Cardiac muscle cell (in vitro differentiated cells and primary cell): Measurements from ENCODE around the gene KCNN3. TPM values are rescaled to one million over a fixed set of nuclear protein-coding genes. Genes with fewer than 3 reads are reported as not detected.
A peak's percentile ranks its signal among the peaks of the same experiment; 100 is the strongest.

Source experiments
- DNase-seq, 2 donors: peaks; one replicate each; pipeline versions ENCODE4 v3.0.0 to v3.0.0-alpha.2; 2010 to 2017; ENCODE audit warnings: low read depth in 1 of 2, low spot score in 1 of 2
- H3K27ac ChIP-seq: fragments of 200-600 bp; sonication (generic); 2 replicates; pipeline ENCODE4 v1.5.1; 2016
- H3K27me3 ChIP-seq: fragments of 200-600 bp; sonication (generic); 2 replicates; pipeline ENCODE4 v1.6.0; 2016; ENCODE audit warnings: control low read depth
- H3K36me3 ChIP-seq: fragments of 200-600 bp; sonication (generic); 2 replicates; pipeline ENCODE4 v1.5.1; 2016; ENCODE audit warnings: control low read depth
- H3K4me1 ChIP-seq: fragments of 200-600 bp; sonication (generic); 2 replicates; pipeline ENCODE4 v1.8.1; 2017; ENCODE audit warnings: low read depth, mild to moderate bottlenecking, mixed run types
- H3K4me3 ChIP-seq: fragments of 200-600 bp; sonication (generic); 2 replicates; pipeline ENCODE4 v1.5.1; 2016; ENCODE audit warnings: mild to moderate bottlenecking
- H3K9me3 ChIP-seq: fragments of 200-600 bp; sonication (generic); 2 replicates; pipeline ENCODE4 v1.5.1; 2017; ENCODE audit warnings: low read depth, mild to moderate bottlenecking, control low read depth
- polyA plus RNA-seq: library from polyadenylated mRNA; unstranded; fragments of >200 nt; fragmentation: Nextera tagmentation; extraction: Ambion mirVana; gene quantifications from 2 replicates; pipeline ENCODE4 v1.2.1, GENCODE V29; 2016
- total RNA-seq: library from RNA; depleted of rRNA; stranded (reverse); fragments of >200 nt; gene quantifications from 2 replicates; pipeline ENCODE4 v1.2.3, GENCODE V29; 2016
- TF ChIP-seq, protein P1 (sequence below): IDR thresholded peaks from 2 replicates; pipeline ENCODE4 v1.5.1; 2012; ENCODE audit warnings: low read depth, mild to moderate bottlenecking, low read length

KCNN3 gene
- total and polyA plus RNA-seq, 2 experiments from 2014 or later, result 1.5 to 2.9 TPM

DNA sequence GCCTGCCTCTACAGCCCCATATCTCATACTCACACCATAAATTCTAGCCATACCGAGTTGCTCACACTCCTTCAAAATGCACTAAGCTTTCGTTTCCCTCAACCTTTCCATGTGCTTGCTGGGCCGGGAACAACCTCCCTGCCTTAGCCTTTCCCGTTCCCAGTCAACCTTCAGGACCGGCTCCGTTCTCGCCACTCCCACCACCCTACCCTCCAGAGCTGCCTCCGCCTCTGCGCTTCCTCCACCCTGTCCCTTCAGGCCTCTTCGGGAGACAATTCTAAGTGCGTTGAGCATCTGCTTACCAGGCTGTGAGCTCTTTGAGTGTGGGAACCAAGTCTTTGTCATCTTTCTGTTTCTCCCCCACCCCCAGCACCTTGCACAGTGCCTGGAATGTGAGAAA is 31.6 kb downstream of the KCNN3 start:
- Histone ChIP-seq H3K4me1 (peaks cover 14% of the 10 kb centered on the region), H3K27ac (no peak overlapping the region), H3K9me3 (no peaks in the 10 kb centered on the region), H3K4me3 (no peak overlapping the region), H3K36me3 (no peaks in the 10 kb centered on the region), H3K27me3 (no peaks in the 10 kb centered on the region)
- TF ChIP-seq, protein P1, sequence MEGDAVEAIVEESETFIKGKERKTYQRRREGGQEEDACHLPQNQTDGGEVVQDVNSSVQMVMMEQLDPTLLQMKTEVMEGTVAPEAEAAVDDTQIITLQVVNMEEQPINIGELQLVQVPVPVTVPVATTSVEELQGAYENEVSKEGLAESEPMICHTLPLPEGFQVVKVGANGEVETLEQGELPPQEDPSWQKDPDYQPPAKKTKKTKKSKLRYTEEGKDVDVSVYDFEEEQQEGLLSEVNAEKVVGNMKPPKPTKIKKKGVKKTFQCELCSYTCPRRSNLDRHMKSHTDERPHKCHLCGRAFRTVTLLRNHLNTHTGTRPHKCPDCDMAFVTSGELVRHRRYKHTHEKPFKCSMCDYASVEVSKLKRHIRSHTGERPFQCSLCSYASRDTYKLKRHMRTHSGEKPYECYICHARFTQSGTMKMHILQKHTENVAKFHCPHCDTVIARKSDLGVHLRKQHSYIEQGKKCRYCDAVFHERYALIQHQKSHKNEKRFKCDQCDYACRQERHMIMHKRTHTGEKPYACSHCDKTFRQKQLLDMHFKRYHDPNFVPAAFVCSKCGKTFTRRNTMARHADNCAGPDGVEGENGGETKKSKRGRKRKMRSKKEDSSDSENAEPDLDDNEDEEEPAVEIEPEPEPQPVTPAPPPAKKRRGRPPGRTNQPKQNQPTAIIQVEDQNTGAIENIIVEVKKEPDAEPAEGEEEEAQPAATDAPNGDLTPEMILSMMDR, result no peak
- DNase-seq, result no peak

DNA sequence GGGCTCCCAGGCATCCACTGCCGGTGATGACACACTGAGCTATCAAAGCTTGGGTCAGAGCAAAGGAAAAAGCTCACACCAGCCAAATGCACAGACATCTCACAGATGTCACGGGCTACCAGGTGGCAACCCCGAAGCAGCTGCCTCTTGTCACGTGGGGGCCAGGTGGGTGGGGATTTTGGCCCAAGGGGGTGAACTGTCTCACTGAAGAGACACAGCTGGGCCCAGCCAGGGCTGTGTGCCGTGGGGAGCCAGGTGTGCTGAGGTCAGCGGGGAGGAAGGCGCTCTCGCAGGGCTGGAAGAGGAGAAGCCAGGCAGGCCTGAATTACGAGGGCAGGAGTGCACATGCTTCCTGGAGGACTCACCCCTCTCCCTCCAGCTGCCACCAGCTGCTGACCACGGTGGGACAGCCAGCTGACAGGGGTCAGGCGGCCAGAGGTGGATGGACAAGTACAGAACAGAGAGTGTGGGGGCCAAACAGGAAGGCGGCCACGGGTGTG is 32.4 kb downstream of the KCNN3 start:
- Histone ChIP-seq H3K36me3 (no peaks in the 10 kb centered on the region), H3K4me1 (peaks cover 20% of the 10 kb centered on the region), H3K9me3 (no peaks in the 10 kb centered on the region), H3K27ac (no peak overlapping the region), H3K27me3 (no peaks in the 10 kb centered on the region), H3K4me3 (no peak overlapping the region)
- TF ChIP-seq, protein P1, result no peak
- peak in 1 of 2 donors; percentile 25 for DNase-seq

DNA sequence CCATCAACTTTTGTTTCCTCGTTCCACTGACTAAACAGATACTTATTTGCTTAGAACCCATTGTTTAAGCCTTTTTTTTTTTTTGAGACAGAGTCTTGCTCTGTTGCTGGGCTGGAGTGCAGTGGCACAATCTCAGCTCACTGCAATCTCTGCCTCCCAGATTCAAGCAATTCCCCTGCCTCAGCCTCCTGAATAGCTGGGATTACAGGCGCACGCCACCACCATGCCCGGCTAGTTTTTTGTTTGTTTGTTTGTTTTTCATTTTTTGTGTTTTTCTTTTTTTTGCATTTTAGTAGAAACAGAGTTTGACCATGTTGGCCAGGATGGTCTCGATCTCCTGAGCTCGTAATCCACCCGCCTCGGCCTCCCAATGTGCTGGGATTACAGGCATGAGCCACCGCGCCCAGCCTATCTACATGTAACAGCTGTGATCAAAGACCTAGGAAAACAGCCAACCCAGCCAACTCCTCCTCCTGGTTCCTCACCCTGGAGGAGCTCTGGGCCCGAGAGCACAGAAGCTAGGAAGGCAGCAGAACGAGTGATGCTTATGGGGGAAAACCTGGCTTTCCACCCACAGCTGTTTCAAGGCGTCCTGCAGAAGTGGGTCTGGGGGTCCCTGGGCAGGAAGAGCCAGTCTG is 32.9 kb downstream of the KCNN3 start:
- DNase-seq, result peak in 1 of 2 donors; percentile 43
- TF ChIP-seq, protein P1, result no peak
- Histone ChIP-seq H3K4me3 (no peak overlapping the region), H3K27me3 (no peaks in the 10 kb centered on the region), H3K27ac (no peak overlapping the region), H3K9me3 (no peaks in the 10 kb centered on the region), H3K4me1 (peaks cover 25% of the 10 kb centered on the region), H3K36me3 (no peaks in the 10 kb centered on the region)

DNA sequence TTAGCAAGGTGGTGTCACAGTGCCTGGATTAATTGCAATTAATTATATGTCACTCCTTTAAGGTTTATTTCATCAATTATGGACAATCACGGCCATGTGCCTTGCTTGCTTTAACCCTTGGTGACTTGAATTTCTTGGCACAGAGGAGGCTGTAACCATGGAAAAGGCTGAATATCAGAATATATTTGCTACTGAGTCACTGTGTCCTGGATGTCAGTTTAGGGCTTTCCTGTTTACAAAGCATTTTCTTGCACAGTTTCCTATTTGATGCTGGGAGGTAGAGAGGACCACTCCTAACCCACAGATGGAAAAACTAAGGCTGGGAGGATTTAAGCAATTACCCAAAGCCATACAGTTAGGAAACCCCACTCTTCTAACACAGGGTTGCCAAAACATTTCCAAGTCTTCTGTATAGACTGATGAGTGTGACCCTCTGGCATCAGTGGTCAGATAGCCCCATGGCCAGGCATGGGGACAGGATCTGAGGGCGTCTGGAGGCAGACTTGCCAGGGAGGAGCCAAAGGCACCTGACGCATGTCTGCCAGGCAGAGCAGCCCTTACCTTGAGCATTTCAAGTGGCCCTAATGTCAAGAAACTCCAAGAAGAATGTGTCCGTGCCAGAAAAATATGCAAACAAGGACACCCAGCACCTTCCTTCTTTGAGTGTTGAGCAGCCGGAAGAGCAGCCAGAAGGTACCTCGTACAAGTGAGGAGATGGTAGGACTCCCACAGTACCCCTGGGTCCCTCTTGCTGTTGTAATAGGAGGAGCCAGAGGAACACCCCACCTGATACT is 34.4 kb downstream of the KCNN3 start:
- H3K9me3 ChIP-seq, result no peaks in the 10 kb centered on the region
- no peak for DNase-seq
- H3K27ac ChIP-seq, result no peak overlapping the region
- peaks cover 28% of the 10 kb centered on the region for H3K4me1 ChIP-seq
- TF ChIP-seq, protein P1, result no peak
- no peak overlapping the region for H3K4me3 ChIP-seq
- H3K36me3 ChIP-seq, result no peaks in the 10 kb centered on the region
- no peaks in the 10 kb centered on the region for H3K27me3 ChIP-seq

DNA sequence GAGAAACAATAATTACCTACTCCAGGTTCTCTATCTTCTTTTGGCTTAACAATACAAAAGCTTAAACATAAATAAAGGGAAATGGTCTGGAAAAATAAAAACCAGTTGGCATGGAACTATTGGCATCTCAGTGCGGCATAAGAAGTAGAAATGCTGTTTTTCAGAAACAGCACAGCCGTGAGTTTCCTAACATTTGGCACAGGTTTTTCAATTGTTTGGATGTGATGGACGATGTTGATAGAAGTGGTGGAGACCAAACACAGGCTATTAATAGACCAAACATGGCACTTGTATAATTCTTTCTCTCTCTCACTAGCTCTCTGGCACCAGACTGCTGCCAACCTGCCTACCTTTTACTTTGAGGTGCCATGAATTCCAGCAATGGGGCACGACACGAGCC is 36.2 kb downstream of the KCNN3 start:
- Histone ChIP-seq H3K4me3 (no peak overlapping the region), H3K9me3 (no peaks in the 10 kb centered on the region), H3K27me3 (no peaks in the 10 kb centered on the region), H3K36me3 (no peaks in the 10 kb centered on the region), H3K27ac (no peak overlapping the region), H3K4me1 (peaks cover 14% of the 10 kb centered on the region)
- TF ChIP-seq, protein P1, result no peak
- no peak for DNase-seq
